Suprapubic skin (tissue), 4 donors: ENCODE results near the gene LUM.

Experiments
- EP300 ChIP-seq: sonication (generic); formaldehyde crosslinking; IDR thresholded peaks from one replicate; pipeline ENCODE4 v1.6.1; 2017; ENCODE audit warnings: antibody characterized with exemption
- POLR2A ChIP-seq, 2 donors: fragments of 450-650 bp; IDR thresholded peaks; one replicate each; pipeline ENCODE4 v1.6.1; 2017; ENCODE audit warnings: antibody characterized with exemption in 2 of 2, mild to moderate bottlenecking in 2 of 2, moderate library complexity in 2 of 2
- POLR2AphosphoS5 ChIP-seq, 3 donors: sonication (generic); formaldehyde crosslinking; IDR thresholded peaks; one replicate each; pipeline ENCODE4 v1.6.1; 2017; ENCODE audit warnings: antibody characterized with exemption in 3 of 3
- TF ChIP-seq, protein P1 (sequence below), 2 donors: fragments of 200-600 bp in 1 of 2; fragments of 450-650 bp in 1 of 2; sonication (generic) in 1 of 2; IDR thresholded peaks; one replicate each; pipeline ENCODE4 v1.5.1; 2016 to 2019; ENCODE audit warnings: antibody characterized with exemption in 2 of 2, mild to moderate bottlenecking in 1 of 2, moderate library complexity in 1 of 2

GRCh38 chr12:91094032-91094662 is 17.1 kb downstream of the LUM start:
- TF ChIP-seq, protein P1, sequence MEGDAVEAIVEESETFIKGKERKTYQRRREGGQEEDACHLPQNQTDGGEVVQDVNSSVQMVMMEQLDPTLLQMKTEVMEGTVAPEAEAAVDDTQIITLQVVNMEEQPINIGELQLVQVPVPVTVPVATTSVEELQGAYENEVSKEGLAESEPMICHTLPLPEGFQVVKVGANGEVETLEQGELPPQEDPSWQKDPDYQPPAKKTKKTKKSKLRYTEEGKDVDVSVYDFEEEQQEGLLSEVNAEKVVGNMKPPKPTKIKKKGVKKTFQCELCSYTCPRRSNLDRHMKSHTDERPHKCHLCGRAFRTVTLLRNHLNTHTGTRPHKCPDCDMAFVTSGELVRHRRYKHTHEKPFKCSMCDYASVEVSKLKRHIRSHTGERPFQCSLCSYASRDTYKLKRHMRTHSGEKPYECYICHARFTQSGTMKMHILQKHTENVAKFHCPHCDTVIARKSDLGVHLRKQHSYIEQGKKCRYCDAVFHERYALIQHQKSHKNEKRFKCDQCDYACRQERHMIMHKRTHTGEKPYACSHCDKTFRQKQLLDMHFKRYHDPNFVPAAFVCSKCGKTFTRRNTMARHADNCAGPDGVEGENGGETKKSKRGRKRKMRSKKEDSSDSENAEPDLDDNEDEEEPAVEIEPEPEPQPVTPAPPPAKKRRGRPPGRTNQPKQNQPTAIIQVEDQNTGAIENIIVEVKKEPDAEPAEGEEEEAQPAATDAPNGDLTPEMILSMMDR (IDR thresholded peaks at IDR 0.05): no peak
- TF ChIP-seq POLR2A (IDR thresholded peaks at IDR 0.05) (no peak), POLR2AphosphoS5 (IDR thresholded peaks at IDR 0.05) (no peak), EP300 (no peak)
